OCI-LY7 (cell line): ENCODE results near the gene JAKMIP3. TPM values are rescaled to one million over a fixed set of nuclear protein-coding genes. Genes with fewer than 3 reads are reported as not detected.

Experiments
- BruUV-seq: library from RNA; stranded (reverse); fragments of 400-500 nt; replicated peaks from 2 replicates; lab custom pipeline; 2021; lab: Mats Ljungman, UMichigan
- CTCF ChIA-PET: fragments of 300-600 bp; sonication (Branson Sonifier 250); formaldehyde crosslinking; loops from one replicate; lab custom pipeline; 2022; ENCODE audit warnings: antibody characterized with exemption; ENCODE audit not compliant: unreplicated experiment; lab: Charles Lee
- POLR2A ChIA-PET: fragments of 300-600 bp; sonication (Branson Sonifier 250); formaldehyde crosslinking; loops from one replicate; lab custom pipeline; 2022; ENCODE audit warnings: antibody characterized with exemption; lab: Charles Lee
- DNase-seq: peaks from one replicate; pipeline ENCODE4 v3.0.0-alpha.2; 2015; ENCODE audit warnings: low spot score
- H2AFZ ChIP-seq: fragments of 200-600 bp; sonication (generic), shearing (Covaris generic); 2 replicates; pipeline ENCODE4 v1.6.1; 2014; ENCODE audit warnings: mild to moderate bottlenecking, antibody characterized with exemption, low read length, moderate library complexity
- H3K27ac ChIP-seq: fragments of 200-600 bp; sonication (generic); 2 replicates; pipeline ENCODE4 v1.5.1; 2014; ENCODE audit warnings: mixed run types, low read depth, mild to moderate bottlenecking, moderate library complexity, low read length, inconsistent platforms; ENCODE audit not compliant: poor library complexity, severe bottlenecking
- H3K36me3 ChIP-seq: fragments of 200-600 bp; sonication (generic); 2 replicates; pipeline ENCODE4 v1.6.1; 2014; ENCODE audit warnings: mild to moderate bottlenecking, antibody characterized with exemption, low read length, moderate library complexity, mixed read lengths; ENCODE audit not compliant: insufficient read depth
- H3K4me1 ChIP-seq: fragments of 200-600 bp; sonication (generic); 2 replicates; pipeline ENCODE4 v1.5.1; 2014; ENCODE audit warnings: mild to moderate bottlenecking, low read length; ENCODE audit not compliant: insufficient read depth, poor library complexity, severe bottlenecking
- H3K4me2 ChIP-seq: fragments of 200-600 bp; sonication (generic); 2 replicates; pipeline ENCODE4 v1.6.1; 2014; ENCODE audit warnings: mild to moderate bottlenecking, low read length
- H3K4me3 ChIP-seq: fragments of 200-600 bp; sonication (generic); 2 replicates; pipeline ENCODE4 v1.5.1; 2014; ENCODE audit warnings: mild to moderate bottlenecking, low read depth, low read length; ENCODE audit not compliant: poor library complexity, severe bottlenecking
- H3K79me2 ChIP-seq: fragments of 200-600 bp; sonication (generic); 2 replicates; pipeline ENCODE4 v1.6.1; 2016; ENCODE audit warnings: low read depth, mild to moderate bottlenecking, low read length, moderate library complexity, mixed read lengths; ENCODE audit not compliant: insufficient read depth
- H3K9me2 ChIP-seq: fragments of 200-600 bp; sonication (generic); 2 replicates; pipeline ENCODE4 v1.6.1; 2016; ENCODE audit warnings: mild to moderate bottlenecking, low read length, mixed read lengths; ENCODE audit not compliant: insufficient read depth
- H3K9me3 ChIP-seq: fragments of 200-600 bp; sonication (generic); 2 replicates; pipeline ENCODE4 v1.6.1; 2014; ENCODE audit warnings: mild to moderate bottlenecking, mixed run types, low read length, mixed read lengths
- H4K20me1 ChIP-seq: fragments of 200-600 bp; sonication (generic); 2 replicates; pipeline ENCODE4 v1.6.1; 2014; ENCODE audit warnings: mild to moderate bottlenecking, antibody characterized with exemption, low read length, moderate library complexity, mixed read lengths; ENCODE audit not compliant: insufficient read depth
- CTCF ChIP-seq: fragments of 200-600 bp; sonication (generic); conservative IDR thresholded peaks from 2 replicates; pipeline ENCODE4 v1.5.1; 2014; ENCODE audit warnings: mild to moderate bottlenecking, antibody characterized with exemption, low read length, moderate library complexity, mixed read lengths
- EZH2phosphoT487 ChIP-seq: fragments of 200-600 bp; sonication (generic); IDR thresholded peaks from 2 replicates; pipeline ENCODE4 v1.6.1; 2018; ENCODE audit warnings: low read depth, borderline replicate concordance, mild to moderate bottlenecking, mixed run types, antibody characterized with exemption, low read length, moderate library complexity, mixed read lengths
- intact Hi-C: fragments of 100-400 bp; cut with micrococcal nuclease; formaldehyde crosslinking; loops from one replicate; pipeline ENCODE4 v1.10.0; 2022; ENCODE audit not compliant: unreplicated experiment
- total RNA-seq, 2 experiments: library from RNA; depleted of rRNA in 1 of 2; stranded (reverse); fragments of >200 nt in 1 of 2; shearing (Covaris generic) in 1 of 2; gene quantifications; 2 replicates each; pipeline ENCODE4 v1.2.3, GENCODE V29; 2014 to 2022

JAKMIP3 gene
- total RNA-seq, 2 experiments from 2014 or later = 0.54 to 0.89 TPM

- ChIA-PET CTCF (no interaction called here), POLR2A (no interaction called here)
- no peak for DNase-seq
Measured at GRCh38 chr10:132102071-132102716, 36.4 kb downstream of the JAKMIP3 start.

GRCh38 chr10:132102717-132103110 is 37.0 kb downstream of the JAKMIP3 start:
- no peak overlapping the region for H3K4me3 ChIP-seq
- no TSS peak for BruUV-seq
- POLR2A ChIA-PET = no interaction called here

More at GRCh38 chr10:132102071-132102716, 36.4 kb downstream of the JAKMIP3 start:
- no peaks in the 10 kb centered on the region for H3K36me3 ChIP-seq
- H3K27ac ChIP-seq = no peak overlapping the region
- H4K20me1 ChIP-seq = no peaks in the 10 kb centered on the region
- H3K9me2 ChIP-seq = no peaks in the 10 kb centered on the region
- no peak overlapping the region for H3K4me2 ChIP-seq
- no peaks in the 10 kb centered on the region for H3K9me3 ChIP-seq
- H3K79me2 ChIP-seq = no peaks in the 10 kb centered on the region
- BruUV-seq = no TSS peak
- intact Hi-C loops = no loop called here
- TF ChIP-seq CTCF (no peak), EZH2phosphoT487 (no peak)
- H2AFZ ChIP-seq = no peak overlapping the region
- no peaks in the 10 kb centered on the region for H3K4me1 ChIP-seq
- no peak overlapping the region for H3K4me3 ChIP-seq

More at GRCh38 chr10:132102717-132103110, 37.0 kb downstream of the JAKMIP3 start:
- H3K4me1 ChIP-seq = no peaks in the 10 kb centered on the region
- no peak overlapping the region for H3K4me2 ChIP-seq
- DNase-seq = no peak
- H2AFZ ChIP-seq = no peak overlapping the region
- H3K79me2 ChIP-seq = no peaks in the 10 kb centered on the region
- H3K9me3 ChIP-seq = no peaks in the 10 kb centered on the region
- CTCF ChIA-PET = no interaction called here
- H3K27ac ChIP-seq = no peak overlapping the region
- H3K36me3 ChIP-seq = no peaks in the 10 kb centered on the region
- TF ChIP-seq CTCF (no peak), EZH2phosphoT487 (no peak)
- intact Hi-C loops = no loop called here
- H3K9me2 ChIP-seq = no peaks in the 10 kb centered on the region
- no peaks in the 10 kb centered on the region for H4K20me1 ChIP-seq
